ENCODE data around the gene MAP6.
A peak's percentile ranks its signal among the peaks of the same experiment; 100 is the strongest.

The MAP6 gene

GRCh38 chr11:75565916-75566762, 102.7 kb downstream of the MAP6 start:
- no peak for DNase-seq

DNA sequence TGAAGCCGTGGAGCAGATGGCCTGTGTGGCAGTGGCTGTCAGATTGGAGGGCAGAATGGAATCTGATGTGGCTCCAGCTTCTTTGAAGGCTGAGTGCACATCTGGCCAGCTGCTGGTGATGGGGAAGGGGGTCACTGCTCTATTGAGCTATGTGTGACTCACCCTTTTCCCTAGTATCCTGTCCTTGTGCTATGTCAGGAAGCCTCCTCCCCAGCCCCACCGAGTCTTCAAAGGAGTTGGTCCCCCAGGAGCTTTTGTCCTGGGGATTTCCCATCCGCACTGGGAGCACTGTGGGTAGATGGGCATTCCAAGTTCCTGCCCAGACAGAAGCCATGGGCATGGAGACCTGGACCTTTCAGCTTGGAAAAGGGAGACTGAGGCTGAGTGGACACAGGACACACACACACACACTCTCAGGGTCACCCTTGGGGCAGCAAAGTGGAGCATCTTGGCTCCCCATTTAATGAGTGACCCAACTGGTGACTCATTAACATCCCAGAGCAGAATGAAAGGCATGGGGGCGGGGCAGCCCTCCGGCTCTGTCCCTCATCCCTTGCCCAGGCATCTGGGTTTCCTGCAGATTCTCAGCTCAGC, 103.5 kb downstream of the MAP6 start:
- DNase-seq = peak in 3 of 14 donors; percentile 20 to 69 (median 33)

DNA sequence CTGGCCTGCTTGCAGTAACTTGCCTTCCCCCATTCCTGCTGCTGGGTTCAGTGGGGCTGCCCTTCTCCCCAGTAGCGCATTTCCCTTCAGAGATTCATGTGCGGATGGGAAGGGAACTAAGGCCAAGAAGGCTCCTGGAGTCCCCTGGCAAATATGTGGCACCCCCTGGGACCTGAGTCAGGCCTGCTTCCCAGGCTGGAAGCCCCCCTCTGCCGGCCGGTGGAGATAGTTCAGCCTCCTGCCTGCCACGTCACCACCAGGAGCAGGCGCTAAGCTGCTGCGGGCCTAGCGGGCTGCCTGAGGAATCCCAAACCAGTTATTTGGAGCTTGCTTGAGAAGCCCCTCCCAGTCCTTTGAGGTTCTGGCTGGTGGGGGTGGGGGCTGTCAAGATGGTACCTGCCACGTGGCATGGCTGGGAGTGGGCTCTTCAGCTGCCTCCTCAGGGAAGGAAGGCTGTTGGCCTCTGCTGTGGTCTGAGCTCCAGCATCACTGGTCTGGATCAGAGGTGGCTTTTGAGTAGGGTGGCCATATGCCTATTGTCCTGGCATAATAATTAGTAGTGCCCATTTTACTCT, 104.8 kb downstream of the MAP6 start:
- DNase-seq = peak in 1 of 14 donors; percentile 52

DNA sequence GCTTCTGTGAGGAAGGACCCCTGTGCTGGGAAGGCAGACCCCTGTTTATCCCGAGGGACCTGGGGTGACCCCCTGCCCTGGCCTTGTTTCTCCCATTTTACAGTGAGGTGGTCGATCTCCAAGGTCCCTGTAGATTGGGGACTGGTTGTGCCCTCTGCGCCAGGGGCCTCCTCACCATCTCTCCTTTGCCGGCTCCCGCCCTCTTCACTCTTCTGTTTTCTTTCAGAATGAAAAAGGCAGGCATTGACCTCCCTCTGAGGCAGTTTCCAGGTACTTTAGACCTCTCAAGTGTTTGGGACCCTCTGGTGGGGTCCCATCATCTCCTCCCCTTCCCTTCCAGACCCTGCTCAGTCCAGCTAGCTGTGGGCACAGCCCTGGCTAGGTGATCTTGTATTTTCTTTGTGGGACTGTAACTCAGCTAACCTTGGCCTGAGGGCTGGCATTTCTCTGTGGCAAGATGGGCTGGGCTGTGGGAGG, 105.3 kb downstream of the MAP6 start:
- no peak for DNase-seq

GRCh38 chr11:75562836-75563484, 105.9 kb downstream of the MAP6 start:
- peak in 2 of 14 donors; percentile 42 to 56 for DNase-seq

DNA sequence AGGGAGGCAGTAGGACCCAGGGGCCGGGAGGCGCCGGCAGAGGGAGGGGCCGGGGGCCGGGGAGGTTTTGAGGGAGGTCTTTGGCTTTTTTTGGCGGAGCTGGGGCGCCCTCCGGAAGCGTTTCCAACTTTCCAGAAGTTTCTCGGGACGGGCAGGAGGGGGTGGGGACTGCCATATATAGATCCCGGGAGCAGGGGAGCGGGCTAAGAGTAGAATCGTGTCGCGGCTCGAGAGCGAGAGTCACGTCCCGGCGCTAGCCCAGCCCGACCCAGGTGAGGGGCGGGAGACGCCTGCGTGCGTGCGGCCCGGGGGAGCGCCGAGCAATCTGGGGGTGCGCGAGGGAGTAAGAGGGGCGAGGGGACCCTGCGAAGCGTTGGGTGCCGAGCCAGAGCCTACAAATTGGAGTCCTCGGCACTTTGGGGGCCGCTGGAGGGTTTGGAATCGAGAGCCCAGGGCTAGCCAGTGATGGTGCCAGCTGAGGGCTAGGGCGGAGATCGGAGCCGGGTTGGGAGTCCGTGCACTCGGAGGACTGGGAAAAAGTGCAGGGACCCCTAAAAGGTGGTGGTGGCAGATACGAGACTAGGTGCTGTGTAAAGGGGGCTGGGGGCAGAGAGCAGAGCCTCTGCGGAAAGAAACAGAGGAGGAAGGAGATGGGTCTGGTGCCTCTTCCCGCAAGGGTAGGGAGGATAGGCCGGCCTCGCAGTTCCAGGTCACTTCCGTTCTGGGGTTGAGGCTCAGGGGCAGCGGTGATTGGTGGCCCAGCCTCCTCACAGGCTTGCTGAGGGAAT, 106.6 kb downstream of the MAP6 start, which contains the start of gene SERPINH1:
SERPINH1 (plus strand) TSS at position 206 of the 788 bp plus-strand sequence. CDS start 4,097 bp downstream, outside the sequence.
- peak in 13 of 14 donors; percentile 8 to 84 (median 66) for DNase-seq

- DNase-seq = peak in 1 of 14 donors; percentile 56
Observed at GRCh38 chr11:75561426-75562047, 107.3 kb downstream of the MAP6 start.

DNA sequence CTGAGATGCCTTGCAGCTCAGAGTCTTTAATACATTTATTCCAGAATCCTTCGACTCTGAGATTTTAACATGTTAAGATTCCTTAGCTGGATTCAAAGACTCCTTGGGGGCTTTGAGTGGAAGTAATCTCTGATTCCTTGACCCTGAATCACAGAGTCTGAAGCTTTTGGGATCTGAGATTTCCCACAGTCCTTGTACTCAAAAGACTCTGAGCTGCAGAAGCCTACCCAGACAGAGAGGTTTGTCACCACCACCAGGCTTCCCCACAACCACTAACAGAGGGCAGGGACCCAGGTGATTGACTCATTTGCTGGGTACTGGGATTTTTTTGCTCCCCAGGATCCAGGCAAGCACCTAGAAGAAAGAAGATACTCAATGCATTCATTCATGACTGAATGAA, 108.2 kb downstream of the MAP6 start:
- no peak for DNase-seq

GRCh38 chr11:75558939-75559843, 109.6 kb downstream of the MAP6 start:
- DNase-seq = peak in 2 of 14 donors; percentile 18 to 38

GRCh38 chr11:75557666-75558494, 111.0 kb downstream of the MAP6 start:
- DNase-seq = no peak

- DNase-seq = no peak
Observed at GRCh38 chr11:75556275-75556674, 112.6 kb downstream of the MAP6 start.

GRCh38 chr11:75555079-75555811, 113.6 kb downstream of the MAP6 start:
- peak in 2 of 14 donors; percentile 48 to 59 for DNase-seq

DNA sequence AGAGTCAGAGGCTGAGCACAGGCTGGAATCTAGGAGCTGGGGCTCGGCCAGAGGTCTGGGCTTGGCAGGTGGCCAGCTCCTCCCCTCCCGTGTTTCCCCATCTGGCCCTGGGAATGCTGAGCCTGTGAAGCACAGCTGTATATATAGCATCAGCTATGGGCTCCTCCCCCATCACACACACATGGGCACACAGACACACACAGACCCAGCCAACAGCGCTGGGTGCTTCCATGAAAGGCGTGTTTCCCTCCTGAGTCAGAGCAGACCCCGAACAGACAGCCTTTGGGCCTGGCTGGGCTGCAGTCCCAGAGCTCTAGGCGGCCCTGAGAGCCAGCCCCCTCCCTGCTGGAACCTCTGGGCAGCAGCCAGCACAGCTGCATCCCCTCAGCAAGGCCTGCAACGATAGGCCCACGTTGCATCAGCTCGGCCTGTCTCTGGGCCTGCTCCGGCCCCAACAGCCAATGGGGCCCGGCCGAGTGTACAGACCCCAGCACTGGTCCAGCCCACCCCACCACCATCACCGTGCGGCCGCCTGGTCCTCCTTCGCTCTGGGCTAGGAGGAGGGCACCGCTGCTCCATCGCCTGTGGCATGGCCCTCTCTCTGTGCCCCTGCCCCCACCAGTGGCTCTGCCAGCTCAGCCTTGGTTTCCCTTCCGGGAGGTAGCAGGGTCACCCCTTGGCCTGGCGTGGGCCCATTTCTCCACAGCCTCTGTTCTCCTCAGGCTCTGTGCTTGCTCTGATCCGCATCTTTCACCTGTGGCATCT, 114.4 kb downstream of the MAP6 start:
- peak; percentile 9 to 98 (median 84) for DNase-seq

- DNase-seq = peak in 1 of 14 donors; percentile 52
Observed at GRCh38 chr11:75553889-75554257, 115.0 kb downstream of the MAP6 start.

DNA sequence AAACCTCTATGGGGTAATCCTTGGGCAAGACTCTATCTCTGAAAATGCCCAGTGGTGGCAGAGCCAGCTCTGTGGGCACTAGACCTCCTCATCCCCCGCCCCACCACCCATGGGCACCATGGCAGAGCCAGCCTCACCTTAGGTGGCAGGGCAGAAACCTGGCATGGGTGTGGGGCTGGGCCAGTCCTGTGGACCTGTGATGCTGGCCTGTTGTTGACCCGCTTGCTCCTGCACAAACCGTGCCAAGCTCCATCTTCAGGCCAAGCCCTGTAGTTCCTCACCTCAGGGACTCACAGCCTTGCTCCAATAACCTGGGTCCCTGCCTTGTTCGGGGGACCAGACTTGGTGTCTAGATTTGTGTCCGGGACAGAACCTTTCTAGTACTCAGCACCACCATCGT, 115.7 kb downstream of the MAP6 start:
- DNase-seq = no peak

GRCh38 chr11:75549370-75549958, 119.4 kb downstream of the MAP6 start:
- DNase-seq = no peak

- no peak for DNase-seq
Observed at GRCh38 chr11:75548595-75549272, 120.1 kb downstream of the MAP6 start.
